ENCODE measurements around the gene ESPNL. TPM values are rescaled to one million over a fixed set of nuclear protein-coding genes. Genes with fewer than 3 reads are reported as not detected.

ESPNL gene
- total RNA-seq, 2 experiments from 2014 or later: 0.11 to 0.27 TPM

GRCh38 chr2:238148981-238149380 lies 48.8 kb downstream of the ESPNL start:
- DNase-seq (no peak), ATAC-seq (no peak)
- no peak for TF ChIP-seq CTCF (IDR thresholded peaks at IDR 0.05)
- ChIA-PET POLR2A (no interaction called here), CTCF (interaction anchor here (1.1 kb wide), 1 partner anchor 12 kb away, joined by 3 read pairs; no protein-coding TSS in a partner anchor)
- H3K27me3 Mint-ChIP-seq: no peaks in the 10 kb centered on the region
- intact Hi-C loops (cut with micrococcal nuclease): no loop called here
- no peak overlapping the region for H3K4me3 Mint-ChIP-seq
- H3K4me1 Mint-ChIP-seq (ENCODE audit: low read depth): no peaks in the 10 kb centered on the region
- no peak overlapping the region for H3K27ac Mint-ChIP-seq
- no peaks in the 10 kb centered on the region for H3K36me3 Mint-ChIP-seq (ENCODE audit: low read depth)
- H3K9me3 Mint-ChIP-seq: peaks cover under 1% of the 10 kb centered on the region

- no peak for TF ChIP-seq CTCF (IDR thresholded peaks at IDR 0.05)
- Mint-ChIP-seq H3K4me1 (ENCODE audit: low read depth) (no peaks in the 10 kb centered on the region), H3K27me3 (no peaks in the 10 kb centered on the region), H3K36me3 (ENCODE audit: low read depth) (no peaks in the 10 kb centered on the region), H3K4me3 (no peak overlapping the region), H3K9me3 (peaks cover 4% of the 10 kb centered on the region), H3K27ac (no peak overlapping the region)
- ChIA-PET POLR2A (no interaction called here), CTCF (interaction anchor here (1.1 kb wide), 1 partner anchor 11 kb away, joined by 3 read pairs; no protein-coding TSS in a partner anchor)
- DNase-seq: no peak
- intact Hi-C loops (cut with micrococcal nuclease): no loop called here
- no peak for ATAC-seq
These were observed 49.9 kb downstream of the ESPNL start for GRCh38 chr2:238149841-238150572.

- intact Hi-C loops (cut with micrococcal nuclease): no loop called here
- Mint-ChIP-seq H3K27me3 (no peaks in the 10 kb centered on the region), H3K36me3 (ENCODE audit: low read depth) (no peaks in the 10 kb centered on the region), H3K9me3 (peaks cover 4% of the 10 kb centered on the region), H3K4me3 (no peak overlapping the region), H3K27ac (no peak overlapping the region), H3K4me1 (ENCODE audit: low read depth) (no peaks in the 10 kb centered on the region)
- ChIA-PET CTCF (no interaction called here), POLR2A (no interaction called here)
- ATAC-seq: no peak
- DNase-seq: no peak
- no peak for TF ChIP-seq CTCF (IDR thresholded peaks at IDR 0.05)
These were observed 50.5 kb downstream of the ESPNL start for GRCh38 chr2:238150686-238151085.

GRCh38 chr2:238151205-238151604 lies 51.1 kb downstream of the ESPNL start:
- Mint-ChIP-seq H3K9me3 (peaks cover 4% of the 10 kb centered on the region), H3K27ac (no peak overlapping the region), H3K4me3 (no peak overlapping the region), H3K27me3 (no peaks in the 10 kb centered on the region), H3K36me3 (ENCODE audit: low read depth) (no peaks in the 10 kb centered on the region), H3K4me1 (ENCODE audit: low read depth) (no peaks in the 10 kb centered on the region)
- intact Hi-C loops (cut with micrococcal nuclease): no loop called here
- DNase-seq: no peak
- TF ChIP-seq CTCF (IDR thresholded peaks at IDR 0.05): no peak
- no peak for ATAC-seq
- ChIA-PET POLR2A (no interaction called here), CTCF (no interaction called here)

GRCh38 chr2:238151628-238152235 lies 51.6 kb downstream of the ESPNL start:
- intact Hi-C loops (cut with micrococcal nuclease): no loop called here
- Mint-ChIP-seq H3K4me1 (ENCODE audit: low read depth) (no peaks in the 10 kb centered on the region), H3K36me3 (ENCODE audit: low read depth) (no peaks in the 10 kb centered on the region), H3K9me3 (peaks cover 4% of the 10 kb centered on the region), H3K4me3 (no peak overlapping the region), H3K27me3 (no peaks in the 10 kb centered on the region), H3K27ac (no peak overlapping the region)
- no peak for TF ChIP-seq CTCF (IDR thresholded peaks at IDR 0.05)
- no peak for ATAC-seq
- ChIA-PET POLR2A (no interaction called here), CTCF (interaction anchor here (1.0 to 1.9 kb wide), 3 partner anchors 10 to 228 kb away, joined by 3 to 6 read pairs (median 4); no protein-coding TSS in a partner anchor)
- DNase-seq: no peak
